IMR-90 (cell line): ENCODE measurements around the gene CALD1. TPM values are rescaled to one million over a fixed set of nuclear protein-coding genes. Genes with fewer than 3 reads are reported as not detected.

Experiments
- ATAC-seq: fragments of 200-7000 bp; cut with Tn5 transposase; 2 replicates; pipeline ENCODE4 v1.9.1; 2020; ENCODE audit warnings: low read depth, mild to moderate bottlenecking, moderate library complexity
- BruUV-seq: library from RNA; stranded (reverse); fragments of 400-500 nt; replicated peaks from 2 replicates; lab custom pipeline; 2021; lab: Mats Ljungman, UMichigan
- CTCF ChIA-PET: fragments of 300-600 bp; formaldehyde crosslinking; extraction: SDS; loops from one replicate; lab custom pipeline; 2021; ENCODE audit warnings: antibody characterized with exemption; lab: Yijun Ruan, JAX
- POLR2A ChIA-PET: fragments of 300-600 bp; sonication (Branson Sonifier 250); formaldehyde crosslinking; loops from one replicate; lab custom pipeline; 2022; ENCODE audit warnings: antibody characterized with exemption; ENCODE audit not compliant: unreplicated experiment; lab: Charles Lee
- DNase-seq: peaks from one replicate; pipeline ENCODE4 v3.0.0; 2013
- H2AFZ ChIP-seq: replicated peaks from 2 replicates; pipeline ENCODE3; 2013; ENCODE audit warnings: low read length, mild to moderate bottlenecking; ENCODE audit not compliant: poor library complexity
- H2AK5ac ChIP-seq: 2 replicates; pipeline ENCODE4 v1.6.1; 2013; ENCODE audit warnings: low read depth, low read length, inconsistent platforms
- H2AK9ac ChIP-seq: replicated peaks from 2 replicates; pipeline ENCODE3; 2013; ENCODE audit warnings: mild to moderate bottlenecking, low read depth, low read length, moderate library complexity; ENCODE audit not compliant: poor library complexity
- H2BK120ac ChIP-seq: 2 replicates; pipeline ENCODE4 v1.6.1; 2013; ENCODE audit warnings: low read depth, low read length, inconsistent platforms
- H2BK15ac ChIP-seq: 3 replicates; pipeline ENCODE4 v1.6.1; 2013; ENCODE audit warnings: low read depth, low read length, inconsistent platforms
- H2BK20ac ChIP-seq: 2 replicates; pipeline ENCODE4 v1.6.1; 2013; ENCODE audit warnings: low read depth, mild to moderate bottlenecking, inconsistent platforms, low read length, moderate library complexity
- H2BK5ac ChIP-seq: 2 replicates; pipeline ENCODE4 v1.6.1; 2013; ENCODE audit warnings: mild to moderate bottlenecking, low read depth, low read length, inconsistent platforms; ENCODE audit not compliant: poor library complexity, severe bottlenecking
- H3K14ac ChIP-seq: replicated peaks from 2 replicates; pipeline ENCODE4 v1.6.1; 2013; ENCODE audit warnings: low read depth, low read length, inconsistent platforms
- H3K18ac ChIP-seq: 2 replicates; pipeline ENCODE4 v1.6.1; 2013; ENCODE audit warnings: low read depth, low read length, control low read depth
- H3K23ac ChIP-seq: 2 replicates; pipeline ENCODE4 v1.6.1; 2013; ENCODE audit warnings: low read depth, low read length, inconsistent platforms
- H3K27ac ChIP-seq: 2 replicates; pipeline ENCODE4 v1.5.1; 2013; ENCODE audit warnings: mild to moderate bottlenecking, control low read depth, low read length; ENCODE audit not compliant: insufficient read depth
- H3K27me3 ChIP-seq: 2 replicates; pipeline ENCODE4 v1.6.1; 2013; ENCODE audit warnings: low read length; ENCODE audit not compliant: control insufficient read depth, insufficient read depth
- H3K36me3 ChIP-seq: 2 replicates; pipeline ENCODE4 v1.6.1; 2013; ENCODE audit warnings: low read length, mixed read lengths; ENCODE audit not compliant: control insufficient read depth, insufficient read depth
- H3K4ac ChIP-seq: 2 replicates; pipeline ENCODE4 v1.6.1; 2013; ENCODE audit warnings: low read depth, low read length, inconsistent platforms
- H3K4me1 ChIP-seq: 2 replicates; pipeline ENCODE4 v1.6.1; 2013; ENCODE audit warnings: low read length, mixed read lengths; ENCODE audit not compliant: control insufficient read depth, insufficient read depth
- H3K4me2 ChIP-seq: 2 replicates; pipeline ENCODE4 v1.6.1; 2013; ENCODE audit warnings: low read depth, mild to moderate bottlenecking, control low read depth, low read length, moderate library complexity
- H3K4me3 ChIP-seq: 2 replicates; pipeline ENCODE4 v1.5.1; 2013; ENCODE audit warnings: low read depth, mild to moderate bottlenecking, control low read depth, low read length, moderate library complexity; ENCODE audit not compliant: insufficient read depth
- H3K56ac ChIP-seq: 2 replicates; pipeline ENCODE4 v1.6.1; 2013; ENCODE audit warnings: low read length, inconsistent platforms; ENCODE audit not compliant: insufficient read depth; ENCODE audit errors: extremely low read depth
- H3K79me1 ChIP-seq, 2 experiments: 2 replicates each; pipeline ENCODE4 v1.6.1; 2013; ENCODE audit warnings: low read length in 2 of 2, inconsistent platforms in 1 of 2, low read depth in 1 of 2
- H3K9ac ChIP-seq: 2 replicates; pipeline ENCODE4 v1.6.1; 2013; ENCODE audit warnings: low read depth, low read length, control low read depth
- H3K9me1 ChIP-seq: 2 replicates; pipeline ENCODE4 v1.6.1; 2013; ENCODE audit warnings: low read length, inconsistent platforms; ENCODE audit not compliant: insufficient read depth
- H3K9me3 ChIP-seq: 2 replicates; pipeline ENCODE4 v1.6.1; 2013; ENCODE audit warnings: low read length; ENCODE audit not compliant: control insufficient read depth, insufficient read depth
- H4K20me1 ChIP-seq: 2 replicates; pipeline ENCODE4 v1.6.1; 2013; ENCODE audit warnings: low read length, inconsistent platforms; ENCODE audit not compliant: insufficient read depth
- H4K5ac ChIP-seq: 2 replicates; pipeline ENCODE4 v1.6.1; 2013; ENCODE audit warnings: mild to moderate bottlenecking, low read depth, low read length, control low read depth
- H4K8ac ChIP-seq, 2 experiments: 2 replicates each; pipeline ENCODE4 v1.6.1; 2013; ENCODE audit warnings: low read depth in 2 of 2, low read length in 2 of 2, control low read depth in 1 of 2, inconsistent platforms in 1 of 2
- H4K91ac ChIP-seq: 2 replicates; pipeline ENCODE4 v1.6.1; 2013; ENCODE audit warnings: low read depth, low read length, inconsistent platforms; ENCODE audit not compliant: insufficient read depth
- BHLHE40 ChIP-seq: fragments of 150-350 bp; IDR thresholded peaks from 2 replicates; pipeline ENCODE4 v1.6.1; 2016; ENCODE audit warnings: mild to moderate bottlenecking, low read depth, low read length
- CEBPB ChIP-seq: IDR thresholded peaks from 2 replicates; pipeline ENCODE4 v1.6.1; 2012; ENCODE audit warnings: low read depth, low read length, improper control_type of control experiment
- CHD1 ChIP-seq: IDR thresholded peaks from 2 replicates; pipeline ENCODE4 v1.6.1; 2012; ENCODE audit warnings: low read depth, low read length, improper control_type of control experiment
- FOS ChIP-seq: fragments of 150-350 bp; IDR thresholded peaks from 2 replicates; pipeline ENCODE4 v1.6.1; 2016; ENCODE audit warnings: low read depth, low read length
- MAFK ChIP-seq: IDR thresholded peaks from 2 replicates; pipeline ENCODE4 v1.6.1; 2012; ENCODE audit warnings: low read depth, low read length, improper control_type of control experiment
- MAZ ChIP-seq: IDR thresholded peaks from 2 replicates; pipeline ENCODE4 v1.6.1; 2012; ENCODE audit warnings: low read depth, mild to moderate bottlenecking, low read length, improper control_type of control experiment, moderate library complexity, borderline replicate concordance
- MXI1 ChIP-seq: IDR thresholded peaks from 2 replicates; pipeline ENCODE4 v1.6.1; 2012; ENCODE audit warnings: low read depth, mild to moderate bottlenecking, low read length, moderate library complexity, borderline replicate concordance
- NFE2L2 ChIP-seq: fragments of 150-350 bp; IDR thresholded peaks from 2 replicates; pipeline ENCODE4 v1.6.1; 2016; ENCODE audit warnings: low read depth, mild to moderate bottlenecking, low read length
- POLR2A ChIP-seq: IDR thresholded peaks from 2 replicates; pipeline ENCODE4 v1.6.1; 2012; ENCODE audit warnings: mild to moderate bottlenecking, low read depth, low read length
- RAD21 ChIP-seq: IDR thresholded peaks from 2 replicates; pipeline ENCODE4 v1.6.1; 2012; ENCODE audit warnings: low read length, improper control_type of control experiment
- RCOR1 ChIP-seq: IDR thresholded peaks from 2 replicates; pipeline ENCODE4 v1.6.1; 2012; ENCODE audit warnings: mild to moderate bottlenecking, low read length, improper control_type of control experiment; ENCODE audit not compliant: insufficient replicate concordance
- RFX5 ChIP-seq: IDR thresholded peaks from 2 replicates; pipeline ENCODE4 v1.8.0; 2012; ENCODE audit warnings: low read depth, mild to moderate bottlenecking, low read length, moderate library complexity
- SMC3 ChIP-seq: fragments of 150-350 bp; IDR thresholded peaks from 2 replicates; pipeline ENCODE4 v1.6.1; 2016; ENCODE audit warnings: low read depth, mild to moderate bottlenecking, antibody characterized with exemption, low read length, moderate library complexity
- dilution Hi-C: fragments of 300-500 bp; cut with HindIII; formaldehyde crosslinking; loops from one replicate; pipeline ENCODE4 v1.14.3; 2018; ENCODE audit warnings: low sequenced_read_pairs; ENCODE audit not compliant: unreplicated experiment
- in situ Hi-C: fragments of 300-500 bp; cut with MboI; formaldehyde crosslinking; loops from 3 replicates; pipeline ENCODE4 v1.14.3; 2019; ENCODE audit warnings: low sequenced_read_pairs, inconsistent platforms, mixed read lengths
- intact Hi-C: fragments of 100-400 bp; cut with micrococcal nuclease; formaldehyde crosslinking; loops from 2 replicates; pipeline ENCODE4 v1.10.0; 2022
- polyA plus RNA-seq, 3 experiments: library from polyadenylated mRNA; depleted of rRNA; stranded (reverse); fragments of >200 nt; gene quantifications; 2 replicates each; pipeline ENCODE4 v1.2.3, GENCODE V29; 2012; ENCODE audit warnings: low replicate concordance in 1 of 3
- total RNA-seq: library from RNA; depleted of rRNA; stranded (reverse); fragments of >200 nt; gene quantifications from 2 replicates; pipeline ENCODE4 v1.2.3, GENCODE V29; 2012
- TF ChIP-seq, protein P1 (sequence below): fragments of 150-350 bp; IDR thresholded peaks from 2 replicates; pipeline ENCODE4 v1.6.1; 2017; ENCODE audit warnings: mild to moderate bottlenecking, antibody characterized with exemption, low read length, low read depth
- TF ChIP-seq, protein P2 (sequence below): conservative IDR thresholded peaks from 2 replicates; pipeline ENCODE4 v1.5.1; 2012; ENCODE audit warnings: mild to moderate bottlenecking, low read depth, low read length, improper control_type of control experiment
- TF ChIP-seq, protein P3 (sequence below): fragments of 150-350 bp; IDR thresholded peaks from 2 replicates; pipeline ENCODE4 v1.6.1; 2016; ENCODE audit warnings: low read depth, mild to moderate bottlenecking, low read length, moderate library complexity, borderline replicate concordance

CALD1 gene
- total and polyA plus RNA-seq, 2 of the 4 experiments (the other 2 are of a cell fraction): 375 to 487 TPM

DNA sequence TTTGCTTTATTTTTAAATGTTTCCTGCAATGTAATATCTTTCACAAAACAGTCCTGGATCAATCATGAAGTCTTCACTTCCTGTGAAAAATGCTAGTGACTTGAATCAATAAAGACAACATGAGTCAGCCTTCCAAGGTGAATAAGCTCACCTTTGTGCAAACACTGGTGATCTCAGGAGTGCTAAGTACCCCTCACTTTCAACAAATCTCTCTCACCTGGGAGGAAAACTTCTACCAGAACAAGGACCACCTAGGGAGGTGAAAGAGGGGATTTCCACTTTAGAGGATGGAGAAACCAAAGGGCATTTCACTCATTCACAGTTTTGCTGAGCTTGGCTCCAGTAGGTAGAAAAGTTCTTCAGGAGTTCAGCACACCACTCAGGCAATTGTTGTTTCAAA is 64.8 kb downstream of the CALD1 start:
- H3K9me1 ChIP-seq: peaks cover 26% of the 10 kb centered on the region
- intact Hi-C loops: no loop called here
- H2BK5ac ChIP-seq: peak overlapping the region; percentile 27
- BruUV-seq: no TSS peak
- H2AFZ ChIP-seq: no peak overlapping the region
- H2BK15ac ChIP-seq: no peak overlapping the region
- no peak overlapping the region for H2BK120ac ChIP-seq
- POLR2A ChIA-PET: no interaction called here
- dilution Hi-C loops: no loop called here
- H3K9ac ChIP-seq: no peak overlapping the region
- no peak overlapping the region for H4K8ac ChIP-seq
- H3K79me1 ChIP-seq: peaks cover 36 to 77% of the 10 kb centered on the region in 2 experiments
- H2AK9ac ChIP-seq: no peak overlapping the region
- in situ Hi-C loops: no loop called here
- H3K4me1 ChIP-seq: peaks cover 13% of the 10 kb centered on the region
- CTCF ChIA-PET: interaction anchor here (0.6 kb wide), 1 partner anchor 301 kb away, joined by 4 read pairs; no protein-coding TSS in a partner anchor
- H3K27me3 ChIP-seq: no peaks in the 10 kb centered on the region
- no peak for DNase-seq
- H4K91ac ChIP-seq: no peak overlapping the region
- H3K23ac ChIP-seq: peak overlapping the region; percentile 28; the same call in 1 of the 2 replicates
- H3K4ac ChIP-seq: no peak overlapping the region
- TF ChIP-seq MAZ (no peak), MAFK (no peak), RFX5 (no peak), NFE2L2 (no peak), FOS (no peak), RAD21 (no peak), POLR2A (no peak), SMC3 (no peak), CHD1 (no peak), CEBPB (no peak), RCOR1 (no peak), MXI1 (no peak), BHLHE40 (no peak)
- TF ChIP-seq, protein P1, sequence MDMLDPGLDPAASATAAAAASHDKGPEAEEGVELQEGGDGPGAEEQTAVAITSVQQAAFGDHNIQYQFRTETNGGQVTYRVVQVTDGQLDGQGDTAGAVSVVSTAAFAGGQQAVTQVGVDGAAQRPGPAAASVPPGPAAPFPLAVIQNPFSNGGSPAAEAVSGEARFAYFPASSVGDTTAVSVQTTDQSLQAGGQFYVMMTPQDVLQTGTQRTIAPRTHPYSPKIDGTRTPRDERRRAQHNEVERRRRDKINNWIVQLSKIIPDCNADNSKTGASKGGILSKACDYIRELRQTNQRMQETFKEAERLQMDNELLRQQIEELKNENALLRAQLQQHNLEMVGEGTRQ: no peak
- TF ChIP-seq, protein P2, sequence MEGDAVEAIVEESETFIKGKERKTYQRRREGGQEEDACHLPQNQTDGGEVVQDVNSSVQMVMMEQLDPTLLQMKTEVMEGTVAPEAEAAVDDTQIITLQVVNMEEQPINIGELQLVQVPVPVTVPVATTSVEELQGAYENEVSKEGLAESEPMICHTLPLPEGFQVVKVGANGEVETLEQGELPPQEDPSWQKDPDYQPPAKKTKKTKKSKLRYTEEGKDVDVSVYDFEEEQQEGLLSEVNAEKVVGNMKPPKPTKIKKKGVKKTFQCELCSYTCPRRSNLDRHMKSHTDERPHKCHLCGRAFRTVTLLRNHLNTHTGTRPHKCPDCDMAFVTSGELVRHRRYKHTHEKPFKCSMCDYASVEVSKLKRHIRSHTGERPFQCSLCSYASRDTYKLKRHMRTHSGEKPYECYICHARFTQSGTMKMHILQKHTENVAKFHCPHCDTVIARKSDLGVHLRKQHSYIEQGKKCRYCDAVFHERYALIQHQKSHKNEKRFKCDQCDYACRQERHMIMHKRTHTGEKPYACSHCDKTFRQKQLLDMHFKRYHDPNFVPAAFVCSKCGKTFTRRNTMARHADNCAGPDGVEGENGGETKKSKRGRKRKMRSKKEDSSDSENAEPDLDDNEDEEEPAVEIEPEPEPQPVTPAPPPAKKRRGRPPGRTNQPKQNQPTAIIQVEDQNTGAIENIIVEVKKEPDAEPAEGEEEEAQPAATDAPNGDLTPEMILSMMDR: no peak
- TF ChIP-seq, protein P3, sequence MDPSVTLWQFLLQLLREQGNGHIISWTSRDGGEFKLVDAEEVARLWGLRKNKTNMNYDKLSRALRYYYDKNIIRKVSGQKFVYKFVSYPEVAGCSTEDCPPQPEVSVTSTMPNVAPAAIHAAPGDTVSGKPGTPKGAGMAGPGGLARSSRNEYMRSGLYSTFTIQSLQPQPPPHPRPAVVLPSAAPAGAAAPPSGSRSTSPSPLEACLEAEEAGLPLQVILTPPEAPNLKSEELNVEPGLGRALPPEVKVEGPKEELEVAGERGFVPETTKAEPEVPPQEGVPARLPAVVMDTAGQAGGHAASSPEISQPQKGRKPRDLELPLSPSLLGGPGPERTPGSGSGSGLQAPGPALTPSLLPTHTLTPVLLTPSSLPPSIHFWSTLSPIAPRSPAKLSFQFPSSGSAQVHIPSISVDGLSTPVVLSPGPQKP: no peak
- H3K4me2 ChIP-seq: no peak overlapping the region
- H4K20me1 ChIP-seq: peaks cover 89% of the 10 kb centered on the region
- no peak overlapping the region for H3K18ac ChIP-seq
- no peak overlapping the region for H3K14ac ChIP-seq
- peaks cover 34% of the 10 kb centered on the region for H3K36me3 ChIP-seq
- H3K4me3 ChIP-seq: no peak overlapping the region
- H2BK20ac ChIP-seq: no peak overlapping the region
- H4K5ac ChIP-seq: no peak overlapping the region
- ATAC-seq: no peak
- H2AK5ac ChIP-seq: no peak overlapping the region
- H3K27ac ChIP-seq: no peak overlapping the region
- no peaks in the 10 kb centered on the region for H3K9me3 ChIP-seq
- H3K56ac ChIP-seq: no peak overlapping the region
